Spleen (tissue), 11 donors: ENCODE data around the gene SPTBN5. TPM values are rescaled to one million over a fixed set of nuclear protein-coding genes. Genes with fewer than 3 reads are reported as not detected.

Source experiments
- DNase-seq: peaks from one replicate; pipeline ENCODE4 v3.0.0-alpha.2; 2020
- H3K27ac ChIP-seq, 8 donors: fragments of 200-600 bp; sonication (generic) in 7 of 8; 1 replicate in 4 of 8; 2 replicates in 4 of 8; pipeline versions ENCODE4 v1.5.0 to v1.8.0; 2016 to 2021; ENCODE audit warnings: inconsistent platforms in 4 of 8, mild to moderate bottlenecking in 4 of 8, moderate library complexity in 1 of 8
- H3K27me3 ChIP-seq, 7 donors: fragments of 200-600 bp; sonication (generic) in 6 of 7; replicated peaks in 1 of 7; 1 replicate in 4 of 7; 2 replicates in 3 of 7; pipeline versions ENCODE4 v1.5.0 to v1.8.0; 2016 to 2021; ENCODE audit warnings: inconsistent platforms in 3 of 7, mild to moderate bottlenecking in 1 of 7
- H3K36me3 ChIP-seq, 6 donors: fragments of 200-600 bp; sonication (generic) in 5 of 6; 1 replicate in 4 of 6; 2 replicates in 2 of 6; pipeline versions ENCODE4 v1.5.0 to v1.8.0; 2016 to 2021; ENCODE audit warnings: inconsistent platforms in 2 of 6
- H3K4me1 ChIP-seq, 6 donors: fragments of 200-600 bp; sonication (generic) in 5 of 6; 1 replicate in 3 of 6; 2 replicates in 3 of 6; pipeline versions ENCODE4 v1.5.0 to v1.8.0; 2016 to 2021; ENCODE audit warnings: inconsistent platforms in 3 of 6
- H3K4me3 ChIP-seq, 8 donors: fragments of 200-600 bp; sonication (generic) in 7 of 8; 1 replicate in 4 of 8; 2 replicates in 4 of 8; pipeline versions ENCODE4 v1.5.0 to v1.8.0; 2016 to 2021; ENCODE audit warnings: inconsistent platforms in 4 of 8, mild to moderate bottlenecking in 4 of 8, moderate library complexity in 2 of 8
- H3K9me3 ChIP-seq, 8 donors: fragments of 200-600 bp; sonication (generic) in 7 of 8; 1 replicate in 4 of 8; 2 replicates in 4 of 8; pipeline versions ENCODE4 v1.5.0 to v1.8.0; 2016 to 2021; ENCODE audit warnings: inconsistent platforms in 4 of 8
- CTCF ChIP-seq, 11 experiments: fragments of 200-600 bp in 7 of 11; fragments of 450-650 bp in 4 of 11; sonication (generic) in 4 of 11; IDR thresholded peaks in 8 of 11; conservative IDR thresholded peaks in 3 of 11; 1 replicate in 7 of 11; 2 replicates in 4 of 11; pipeline versions ENCODE4 v1.4.0 to v1.8.0; 2016 to 2021; ENCODE audit warnings: antibody characterized with exemption in 11 of 11, inconsistent platforms in 4 of 11, mild to moderate bottlenecking in 1 of 11
- POLR2A ChIP-seq, 3 donors: fragments of 450-650 bp; IDR thresholded peaks; one replicate each; pipeline ENCODE4 v1.5.1; 2017; ENCODE audit warnings: antibody characterized with exemption in 3 of 3, mild to moderate bottlenecking in 1 of 3
- POLR2AphosphoS5 ChIP-seq, 3 donors: sonication (generic); formaldehyde crosslinking; IDR thresholded peaks; one replicate each; pipeline ENCODE4 v1.5.1; 2017; ENCODE audit warnings: antibody characterized with exemption in 3 of 3
- WGBS, 5 donors: extraction: QIAGEN DNeasy Blood & Tissue Kit in 3 of 5; methylation state at CpG; one replicate each; pipeline versions ENCODE4 v1.1.5 to v1.1.7; 2013 to 2018; 5-methylcytosine and 5-hydroxymethylcytosine counted together
- intact Hi-C: fragments of 100-400 bp; cut with DNase I; formaldehyde crosslinking; loops from one replicate; pipeline ENCODE4 v1.15.0; 2023; ENCODE audit warnings: low total_unique reads
- polyA plus RNA-seq, 3 donors: library from polyadenylated mRNA; stranded (reverse); fragments of 200-250 nt; gene quantifications; one replicate each; pipeline ENCODE4 v1.2.1, GENCODE V29; 2013
- total RNA-seq, 7 donors: library from RNA; depleted of rRNA in 3 of 7; stranded (reverse); fragments of >200 nt in 3 of 7; fragmentation: NEBNext Ultra II Directional in 4 of 7; extraction: Animal tissue kit (Norgen Biotek cat#: 25700) in 4 of 7; gene quantifications; one replicate each; pipeline versions ENCODE4 v1.1.0 to v1.2.1, GENCODE V29; 2016 to 2021
- donor health status: healthy with polysubstance abuse.
- donor health status: DM: no; HTN: no; CAD: no; lungs with moderate emphysema.
- donor health status: DM: no; HTN: no; CAD: no.
- donor health status: Bipolar disorder and iron deficiency.
- donor health status: healthy.
- donor health status: DM: no; HTN: no; CAD: no.
- donor health status: DM: yes; HTN: yes; CAD: no.

SPTBN5 gene
- total and polyA plus RNA-seq, 10 donors: 0.19 to 2.0 (median 0.73) TPM

- WGBS, 5 donors: 81 to 90% (median 86%) methylated on average over 9 to 17 of the region's 17 CpGs
- H3K27me3 ChIP-seq: peaks cover 0 to 59% (median 0%) of the 10 kb centered on the region in 7 donors
- peaks cover 0 to 14% (median 11%) of the 10 kb centered on the region in 6 donors for H3K36me3 ChIP-seq
- no peak for TF ChIP-seq POLR2A (IDR thresholded peaks at IDR 0.05)
- TF ChIP-seq CTCF (IDR thresholded peaks at IDR 0.05 in 8 of 11, conservative IDR thresholded peaks at IDR 0.05 in 3 of 11): no peak
- peak in 1 of 3 donors; percentile 3 for TF ChIP-seq POLR2AphosphoS5 (IDR thresholded peaks at IDR 0.05)
- H3K27ac ChIP-seq: no peak overlapping the region
- H3K9me3 ChIP-seq: no peaks in the 10 kb centered on the region
- intact Hi-C loops: no loop called here
- no peak for DNase-seq
- no peak overlapping the region for H3K4me3 ChIP-seq
- H3K4me1 ChIP-seq: no peaks in the 10 kb centered on the region
These were observed 40.9 kb downstream of the SPTBN5 start for GRCh38 chr15:41852736-41853590.

- 81 to 92% (median 87%) methylated on average over 6 to 8 of the region's 8 CpGs for WGBS, 5 donors
- Histone ChIP-seq H3K9me3 (no peaks in the 10 kb centered on the region), H3K4me3 (no peak overlapping the region), H3K4me1 (no peaks in the 10 kb centered on the region), H3K27ac (no peak overlapping the region), H3K27me3 (peaks cover 0 to 53% (median 0%) of the 10 kb centered on the region in 7 donors), H3K36me3 (peaks cover 0 to 25% (median 22%) of the 10 kb centered on the region in 6 donors)
- DNase-seq: no peak
- TF ChIP-seq POLR2AphosphoS5 (IDR thresholded peaks at IDR 0.05): peak in 1 of 3 donors; percentile 46
- no peak for TF ChIP-seq POLR2A (IDR thresholded peaks at IDR 0.05)
- intact Hi-C loops: no loop called here
These were observed 42.0 kb downstream of the SPTBN5 start for GRCh38 chr15:41851755-41852370.

- intact Hi-C loops: no loop called here
- peaks cover 0 to 32% (median 29%) of the 10 kb centered on the region in 6 donors for H3K36me3 ChIP-seq
- H3K9me3 ChIP-seq: no peaks in the 10 kb centered on the region
- H3K27me3 ChIP-seq: peaks cover 0 to 46% (median 0%) of the 10 kb centered on the region in 7 donors
- 36 to 53% (median 50%) methylated on average over 9 to 11 of the region's 11 CpGs for WGBS, 5 donors
- no peak for DNase-seq
- TF ChIP-seq POLR2A (IDR thresholded peaks at IDR 0.05): no peak
- peak in 2 of 3 donors; percentile 29 to 56 for TF ChIP-seq POLR2AphosphoS5 (IDR thresholded peaks at IDR 0.05)
- no peak overlapping the region for H3K4me3 ChIP-seq
- H3K4me1 ChIP-seq: no peaks in the 10 kb centered on the region
- H3K27ac ChIP-seq: no peak overlapping the region
These were observed 42.7 kb downstream of the SPTBN5 start for GRCh38 chr15:41851167-41851523.

GRCh38 chr15:41850482-41851166 is 43.2 kb downstream of the SPTBN5 start:
- TF ChIP-seq CTCF (IDR thresholded peaks at IDR 0.05 in 8 of 11, conservative IDR thresholded peaks at IDR 0.05 in 3 of 11) (no peak), POLR2AphosphoS5 (IDR thresholded peaks at IDR 0.05) (peak in 2 of 3 donors; percentile 36 to 56)
- no peak for DNase-seq
- Histone ChIP-seq H3K36me3 (peaks cover 0 to 37% (median 34%) of the 10 kb centered on the region in 6 donors), H3K4me3 (no peak overlapping the region), H3K27ac (no peak overlapping the region), H3K27me3 (peaks cover 0 to 44% (median 0%) of the 10 kb centered on the region in 7 donors), H3K9me3 (no peaks in the 10 kb centered on the region), H3K4me1 (no peaks in the 10 kb centered on the region)
- intact Hi-C loops: no loop called here
- 69 to 75% (median 72%) methylated on average over 15 to 16 of the region's 16 CpGs for WGBS, 5 donors
